Smooth muscle cell (in vitro differentiated cells): ENCODE results near the gene SRGAP3. TPM values are rescaled to one million over a fixed set of nuclear protein-coding genes. Genes with fewer than 3 reads are reported as not detected.

Experiments used
- DNase-seq: peaks from one replicate; lab custom pipeline; 2025; ENCODE audit not compliant: unreplicated experiment; lab: John Stamatoyannopoulos, UW
- H2AFZ ChIP-seq: fragments of 200-600 bp; sonication (generic); 2 replicates; pipeline ENCODE4 v1.6.0; 2016; ENCODE audit warnings: antibody characterized with exemption, low read depth, mild to moderate bottlenecking
- H3F3A ChIP-seq: fragments of 200-600 bp; sonication (generic); 2 replicates; pipeline ENCODE4 v1.6.0; 2017; ENCODE audit warnings: antibody characterized with exemption, low read depth
- H3K27ac ChIP-seq: fragments of 200-600 bp; sonication (generic); 2 replicates; pipeline ENCODE4 v1.5.1; 2016; ENCODE audit warnings: low read depth, mild to moderate bottlenecking
- H3K27me3 ChIP-seq: fragments of 200-600 bp; sonication (generic); 2 replicates; pipeline ENCODE4 v1.6.1; 2016; ENCODE audit warnings: low read depth, mild to moderate bottlenecking
- H3K36me3 ChIP-seq: fragments of 200-600 bp; sonication (generic); 2 replicates; pipeline ENCODE4 v1.5.1; 2016; ENCODE audit warnings: low read depth
- H3K4me1 ChIP-seq: fragments of 200-600 bp; sonication (generic); 2 replicates; pipeline ENCODE4 v1.5.1; 2016; ENCODE audit warnings: low read depth
- H3K4me2 ChIP-seq: fragments of 200-600 bp; sonication (generic); 2 replicates; pipeline ENCODE4 v1.6.0; 2016; ENCODE audit warnings: mild to moderate bottlenecking
- H3K4me3 ChIP-seq: fragments of 200-600 bp; sonication (generic); 2 replicates; pipeline ENCODE4 v1.5.1; 2016; ENCODE audit warnings: mild to moderate bottlenecking
- H3K79me2 ChIP-seq: fragments of 200-600 bp; sonication (generic); 2 replicates; pipeline ENCODE4 v1.6.0; 2016; ENCODE audit warnings: low read depth, mild to moderate bottlenecking
- H3K9ac ChIP-seq: fragments of 200-600 bp; sonication (generic); 2 replicates; pipeline ENCODE4 v1.6.0; 2016; ENCODE audit warnings: low read depth
- H3K9me3 ChIP-seq: fragments of 200-600 bp; sonication (generic); replicated peaks from 2 replicates; pipeline ENCODE4 v1.5.1; 2016; ENCODE audit warnings: low read depth
- H4K20me1 ChIP-seq: fragments of 200-600 bp; sonication (generic); 2 replicates; pipeline ENCODE4 v1.6.0; 2016; ENCODE audit warnings: low read depth
- CTCF ChIP-seq: fragments of 200-600 bp; sonication (generic); IDR thresholded peaks from 2 replicates; pipeline ENCODE4 v1.5.1; 2017; ENCODE audit warnings: borderline replicate concordance, mild to moderate bottlenecking, antibody characterized with exemption; ENCODE audit not compliant: insufficient read depth, poor library complexity, severe bottlenecking
- WGBS: methylation state at CpG from one replicate; pipeline ENCODE4 v1.1.7; 2016; ENCODE audit warnings: low lambda C conversion rate; 5-methylcytosine and 5-hydroxymethylcytosine counted together
- polyA plus RNA-seq: library from polyadenylated mRNA; unstranded; fragments of >200 nt; fragmentation: Nextera tagmentation; extraction: Ambion mirVana; gene quantifications from 2 replicates; pipeline ENCODE4 v1.2.1, GENCODE V29; 2016
- total RNA-seq: library from RNA; depleted of rRNA; stranded (reverse); fragments of >200 nt; gene quantifications from 2 replicates; pipeline ENCODE4 v1.2.3, GENCODE V29; 2014

SRGAP3 gene
- total and polyA plus RNA-seq, 2 experiments from 2014 or later, result 1.5 to 3.1 TPM

GRCh38 chr3:8976540-8977182 is 272.8 kb downstream of the SRGAP3 start:
- Histone ChIP-seq H2AFZ (no peak overlapping the region), H3K9me3 (no peaks in the 10 kb centered on the region), H3F3A (no peaks in the 10 kb centered on the region), H3K4me1 (no peaks in the 10 kb centered on the region), H3K27me3 (no peaks in the 10 kb centered on the region), H3K27ac (no peak overlapping the region), H3K79me2 (no peaks in the 10 kb centered on the region), H3K36me3 (no peaks in the 10 kb centered on the region), H3K4me3 (no peak overlapping the region), H3K4me2 (no peak overlapping the region), H3K9ac (no peak overlapping the region), H4K20me1 (no peaks in the 10 kb centered on the region)
- DNase-seq, result no peak
- WGBS, result 87% methylated on average over 6 of the region's 6 CpGs
- no peak for TF ChIP-seq CTCF

GRCh38 chr3:8975081-8976020 is 274.1 kb downstream of the SRGAP3 start:
- H3K36me3 ChIP-seq, result no peaks in the 10 kb centered on the region
- no peak overlapping the region for H3K27ac ChIP-seq
- H3K9me3 ChIP-seq, result no peaks in the 10 kb centered on the region
- no peaks in the 10 kb centered on the region for H3K27me3 ChIP-seq
- no peaks in the 10 kb centered on the region for H3K79me2 ChIP-seq
- H3K4me3 ChIP-seq, result no peak overlapping the region
- 83% methylated on average over 11 of the region's 11 CpGs for WGBS
- TF ChIP-seq CTCF, result no peak
- H3K4me1 ChIP-seq, result no peaks in the 10 kb centered on the region
- no peak overlapping the region for H3K9ac ChIP-seq
- H3K4me2 ChIP-seq, result no peak overlapping the region
- H2AFZ ChIP-seq, result no peak overlapping the region
- no peaks in the 10 kb centered on the region for H3F3A ChIP-seq
- no peaks in the 10 kb centered on the region for H4K20me1 ChIP-seq
- DNase-seq, result no peak

- Histone ChIP-seq H3K36me3 (no peaks in the 10 kb centered on the region), H3K27ac (no peak overlapping the region), H3K4me2 (no peak overlapping the region), H4K20me1 (no peaks in the 10 kb centered on the region), H3K79me2 (no peaks in the 10 kb centered on the region), H2AFZ (no peak overlapping the region), H3K4me1 (no peaks in the 10 kb centered on the region), H3K4me3 (no peak overlapping the region), H3F3A (no peaks in the 10 kb centered on the region), H3K9ac (no peak overlapping the region), H3K27me3 (peaks cover 5% of the 10 kb centered on the region), H3K9me3 (no peaks in the 10 kb centered on the region)
- 83% methylated on average over 2 of the region's 2 CpGs for WGBS
- DNase-seq, result no peak
- no peak for TF ChIP-seq CTCF
Observed at GRCh38 chr3:8974458-8974857, 275.0 kb downstream of the SRGAP3 start.
